GM12873 (cell line): ENCODE results near the gene NT5C1A.

Experiments used
- TF ChIP-seq, protein P1 (sequence below): IDR thresholded peaks from 2 replicates; pipeline ENCODE4 v1.5.1; 2012; ENCODE audit warnings: low read depth, mild to moderate bottlenecking, moderate library complexity, low read length, control low read depth; ENCODE audit not compliant: insufficient read depth; ENCODE audit errors: missing control alignments

NT5C1A gene

GRCh38 chr1:39707506-39707905 is 35.6 kb upstream of the NT5C1A start:
- TF ChIP-seq, protein P1, sequence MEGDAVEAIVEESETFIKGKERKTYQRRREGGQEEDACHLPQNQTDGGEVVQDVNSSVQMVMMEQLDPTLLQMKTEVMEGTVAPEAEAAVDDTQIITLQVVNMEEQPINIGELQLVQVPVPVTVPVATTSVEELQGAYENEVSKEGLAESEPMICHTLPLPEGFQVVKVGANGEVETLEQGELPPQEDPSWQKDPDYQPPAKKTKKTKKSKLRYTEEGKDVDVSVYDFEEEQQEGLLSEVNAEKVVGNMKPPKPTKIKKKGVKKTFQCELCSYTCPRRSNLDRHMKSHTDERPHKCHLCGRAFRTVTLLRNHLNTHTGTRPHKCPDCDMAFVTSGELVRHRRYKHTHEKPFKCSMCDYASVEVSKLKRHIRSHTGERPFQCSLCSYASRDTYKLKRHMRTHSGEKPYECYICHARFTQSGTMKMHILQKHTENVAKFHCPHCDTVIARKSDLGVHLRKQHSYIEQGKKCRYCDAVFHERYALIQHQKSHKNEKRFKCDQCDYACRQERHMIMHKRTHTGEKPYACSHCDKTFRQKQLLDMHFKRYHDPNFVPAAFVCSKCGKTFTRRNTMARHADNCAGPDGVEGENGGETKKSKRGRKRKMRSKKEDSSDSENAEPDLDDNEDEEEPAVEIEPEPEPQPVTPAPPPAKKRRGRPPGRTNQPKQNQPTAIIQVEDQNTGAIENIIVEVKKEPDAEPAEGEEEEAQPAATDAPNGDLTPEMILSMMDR = no peak

DNA sequence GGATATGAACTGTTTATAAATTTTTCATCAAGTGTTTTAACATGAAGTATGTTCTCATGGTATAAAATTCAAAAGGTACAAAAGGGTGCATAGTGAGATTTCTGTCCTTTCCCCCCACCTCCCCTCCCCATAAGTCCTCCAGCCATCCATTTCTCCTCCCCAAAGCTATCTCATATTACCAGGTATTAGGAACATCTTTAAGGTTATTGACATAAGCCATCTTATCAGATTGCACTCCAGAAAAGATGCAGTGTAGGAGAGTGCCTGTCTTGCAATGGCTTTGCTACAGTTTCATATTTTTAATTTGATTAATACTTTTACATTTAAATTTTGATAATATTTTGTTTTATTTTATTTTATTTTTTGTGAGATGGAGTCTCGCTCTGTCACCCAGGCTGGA is 32.9 kb upstream of the NT5C1A start:
- TF ChIP-seq, protein P1 = no peak

DNA sequence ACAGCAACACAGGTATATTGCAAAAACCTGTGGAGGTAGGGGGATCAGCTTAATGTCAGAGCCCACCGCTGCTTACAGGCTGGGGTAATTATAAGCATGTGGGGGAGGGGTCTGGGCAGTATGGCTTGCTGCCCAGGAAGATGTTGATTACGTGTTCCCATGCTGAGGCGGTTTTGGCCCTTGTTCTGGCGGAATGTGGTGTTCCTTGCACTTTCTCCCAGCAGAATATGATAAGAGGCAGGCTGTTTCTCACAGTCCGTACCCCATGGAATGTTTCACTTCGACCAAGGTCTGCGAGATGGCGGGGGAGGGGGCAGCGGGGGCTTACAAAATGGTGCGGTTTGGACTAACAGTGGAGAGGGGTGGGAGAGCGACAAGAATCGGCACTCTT is 29.1 kb upstream of the NT5C1A start:
- TF ChIP-seq, protein P1 = no peak

DNA sequence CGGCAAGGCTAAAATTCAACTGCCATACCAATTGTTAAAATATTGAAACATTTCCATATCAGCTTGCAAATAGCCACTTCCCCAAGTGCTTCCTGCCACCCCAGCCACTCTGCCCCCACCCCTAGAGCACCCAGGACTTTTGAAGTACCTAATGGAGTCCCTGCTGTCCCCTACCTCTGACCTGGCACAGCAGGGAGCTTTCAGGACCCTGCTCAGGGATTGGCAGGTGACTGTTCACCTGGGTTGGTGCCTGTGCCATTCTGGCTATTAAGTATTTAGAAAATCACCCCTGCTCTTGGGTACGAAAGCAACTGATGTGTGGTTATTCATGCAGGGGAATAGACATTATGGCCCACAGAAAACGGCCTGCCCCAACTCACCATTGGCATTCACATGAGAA is 28.4 kb upstream of the NT5C1A start:
- TF ChIP-seq, protein P1 = no peak

DNA sequence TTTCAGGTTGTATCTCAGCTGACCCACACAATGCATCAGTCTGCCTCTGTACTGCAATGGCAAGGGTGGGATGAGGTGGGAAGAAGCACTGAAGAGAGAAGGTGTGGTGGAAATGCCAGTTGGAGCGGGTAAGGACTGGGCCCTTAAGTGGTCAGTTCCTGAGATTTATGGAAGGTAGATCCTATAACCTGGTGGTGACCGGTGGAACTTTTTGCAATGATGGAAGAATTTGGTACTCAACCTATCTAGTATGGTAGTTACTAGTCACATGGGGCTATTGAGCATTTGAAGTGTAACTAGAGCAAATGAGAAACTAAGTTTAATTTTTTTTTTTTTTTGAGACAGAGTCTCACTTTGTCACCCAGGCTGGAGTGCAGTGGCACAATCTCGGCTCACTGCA is 27.5 kb upstream of the NT5C1A start:
- TF ChIP-seq, protein P1 = peak; percentile 23

DNA sequence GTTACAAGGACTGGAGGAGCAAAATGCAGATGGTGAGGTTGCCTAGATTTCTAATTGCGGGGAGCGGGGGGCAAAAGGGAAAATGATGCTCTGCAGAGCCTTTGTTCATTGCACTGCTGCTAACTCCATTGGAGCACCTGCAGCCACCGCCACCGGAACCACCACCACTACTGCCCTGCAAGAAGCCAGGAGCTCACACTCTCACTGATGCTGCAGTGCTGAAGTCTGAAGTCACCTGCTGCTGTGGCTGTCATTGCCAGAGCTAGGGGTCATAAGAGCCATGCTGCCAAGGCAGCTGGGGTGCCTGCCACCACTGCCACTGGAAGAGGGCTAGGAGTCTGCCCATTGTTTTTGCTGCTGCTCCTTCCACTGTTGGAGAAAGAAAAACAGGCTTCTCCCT is 26.7 kb upstream of the NT5C1A start:
- TF ChIP-seq, protein P1 = no peak

DNA sequence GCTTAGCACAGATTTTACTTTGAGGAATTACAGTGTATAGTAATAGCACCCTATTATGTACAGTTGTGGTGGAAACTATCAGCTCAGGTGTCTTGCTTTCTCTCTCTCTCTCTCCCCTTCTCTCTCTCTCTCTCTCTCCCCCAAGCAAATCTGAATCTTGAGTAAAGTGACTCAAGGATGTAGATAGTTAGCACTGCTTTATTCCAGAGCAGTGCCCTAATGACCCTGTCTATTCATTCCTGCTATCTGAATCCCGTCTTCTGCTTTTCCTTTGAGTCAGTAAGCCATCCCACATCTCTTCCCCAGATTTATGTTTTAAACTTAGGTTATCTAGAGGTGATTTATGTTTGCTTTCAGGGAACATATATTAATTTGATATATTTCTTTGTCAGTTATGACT is 24.5 kb upstream of the NT5C1A start:
- TF ChIP-seq, protein P1 = no peak
